PFSK-1 (cell line): ENCODE measurements around the gene IL20RB.

ENCODE experiments used
- FOXP2 ChIP-seq: optimal IDR thresholded peaks from 2 replicates; pipeline ENCODE3; 2011; ENCODE audit warnings: borderline replicate concordance, control low read depth, inconsistent platforms; ENCODE audit not compliant: insufficient read depth; ENCODE audit errors: extremely low read length, extremely low read depth
- POLR2AphosphoS5 ChIP-seq: IDR thresholded peaks from 2 replicates; pipeline ENCODE4 v1.6.1; 2012; ENCODE audit warnings: low read depth, mild to moderate bottlenecking, control low read depth, low read length, moderate library complexity
- REST ChIP-seq, 2 experiments: IDR thresholded peaks; 2 replicates each; pipeline versions ENCODE4 v1.6.1 to v1.8.0; 2011 to 2012; ENCODE audit warnings: low read depth in 2 of 2, low read length in 2 of 2, control low read depth in 1 of 2, inconsistent platforms in 1 of 2, mild to moderate bottlenecking in 1 of 2, moderate library complexity in 1 of 2; ENCODE audit not compliant: insufficient read depth in 1 of 2
- SIN3A ChIP-seq: IDR thresholded peaks from 2 replicates; pipeline ENCODE4 v1.6.1; 2012; ENCODE audit warnings: mild to moderate bottlenecking, low read length, moderate library complexity, borderline replicate concordance; ENCODE audit not compliant: insufficient read depth
- TAF1 ChIP-seq: IDR thresholded peaks from 2 replicates; pipeline ENCODE4 v1.6.1; 2012; ENCODE audit warnings: low read length, control low read depth, borderline replicate concordance; ENCODE audit not compliant: insufficient read depth

The IL20RB gene

DNA sequence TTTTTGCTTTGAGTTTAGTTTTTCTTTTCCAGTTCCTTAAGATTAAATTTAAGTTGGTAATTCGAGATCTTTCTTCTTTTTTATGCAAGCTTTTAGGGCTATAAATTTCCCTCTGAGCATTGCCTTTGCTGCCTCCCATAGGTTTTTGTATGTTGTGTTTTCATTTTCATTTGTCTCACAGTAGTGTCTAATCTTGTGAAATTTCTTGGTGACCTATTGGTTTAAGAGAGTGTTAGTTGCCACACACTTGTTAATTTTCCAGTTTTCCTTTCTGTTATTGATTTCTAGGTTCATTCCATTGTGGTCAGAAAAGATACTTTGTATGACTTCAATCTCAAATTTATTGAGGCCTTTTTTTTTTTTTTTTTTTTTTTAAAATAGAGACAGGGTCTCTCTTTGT, 18.3 kb upstream of the IL20RB start:
- TF ChIP-seq SIN3A (no peak), FOXP2 (no peak), REST (IDR thresholded peaks at IDR 0.05; ENCODE audit: insufficient read depth in 1 of 2, low read depth in 2 of 2, low read length in 2 of 2) (no peak), POLR2AphosphoS5 (no peak), TAF1 (no peak)

GRCh38 chr3:136942803-136943202, 15.0 kb upstream of the IL20RB start:
- TF ChIP-seq REST (IDR thresholded peaks at IDR 0.05; ENCODE audit: insufficient read depth in 1 of 2, low read depth in 2 of 2, low read length in 2 of 2) = no peak
- TF ChIP-seq FOXP2 = no peak
- TF ChIP-seq POLR2AphosphoS5 = no peak
- no peak for TF ChIP-seq TAF1
- TF ChIP-seq SIN3A = no peak

DNA sequence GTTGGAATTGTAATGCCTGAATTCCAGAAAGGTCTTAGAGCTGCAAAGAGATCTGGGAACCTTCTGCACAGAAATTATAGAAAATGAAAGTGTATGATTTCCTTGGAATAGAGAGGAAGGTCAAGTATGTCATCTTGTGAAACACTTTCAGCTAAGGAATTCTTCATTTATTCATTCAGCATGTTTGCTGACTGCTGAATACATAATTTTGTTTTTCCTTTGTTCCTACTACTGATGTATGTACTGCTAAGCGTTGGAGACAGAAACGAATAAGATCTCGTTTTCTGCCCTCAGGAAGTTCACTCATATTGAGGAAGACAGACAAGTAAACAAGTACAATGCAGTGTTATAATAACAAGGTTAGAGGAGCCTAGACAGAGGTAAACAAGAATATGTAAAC, 14.3 kb upstream of the IL20RB start:
- TF ChIP-seq SIN3A (no peak), POLR2AphosphoS5 (no peak), TAF1 (no peak), FOXP2 (no peak), REST (IDR thresholded peaks at IDR 0.05; ENCODE audit: insufficient read depth in 1 of 2, low read depth in 2 of 2, low read length in 2 of 2) (no peak)

GRCh38 chr3:136946978-136947377, 10.8 kb upstream of the IL20RB start:
- TF ChIP-seq POLR2AphosphoS5 (no peak), FOXP2 (no peak), REST (IDR thresholded peaks at IDR 0.05; ENCODE audit: insufficient read depth in 1 of 2, low read depth in 2 of 2, low read length in 2 of 2) (no peak), SIN3A (no peak), TAF1 (no peak)

DNA sequence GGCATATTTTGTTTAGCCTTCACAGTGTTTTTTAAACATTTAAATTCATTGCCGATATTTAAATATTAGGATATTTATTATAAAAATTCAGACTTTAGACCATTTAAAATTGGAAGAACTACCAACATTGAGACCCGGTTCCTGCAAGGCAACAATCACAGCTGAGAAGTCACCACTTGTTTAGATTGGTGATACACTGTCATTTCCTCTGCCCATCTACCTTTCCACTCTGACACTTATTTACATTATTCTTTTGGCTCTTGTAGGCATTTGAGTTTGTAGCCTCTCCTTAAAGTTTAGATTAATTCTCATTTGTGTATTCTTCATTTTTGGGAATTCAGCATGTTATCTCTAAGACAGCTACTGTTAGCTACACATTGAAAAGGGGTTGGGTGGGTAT, 10.3 kb upstream of the IL20RB start:
- TF ChIP-seq FOXP2 (no peak), POLR2AphosphoS5 (no peak), TAF1 (no peak), REST (IDR thresholded peaks at IDR 0.05; ENCODE audit: insufficient read depth in 1 of 2, low read depth in 2 of 2, low read length in 2 of 2) (no peak), SIN3A (no peak)
